K562 (cell line): ENCODE measurements around the gene LPAR3. TPM values are rescaled to one million over a fixed set of nuclear protein-coding genes. Genes with fewer than 3 reads are reported as not detected.

Experiments
- BCLAF1 ChIP-seq, 2 experiments: fragments of 450-650 bp in 1 of 2; IDR thresholded peaks; 2 replicates each; pipeline ENCODE4 v1.6.1; 2011 to 2017; ENCODE audit warnings: low read depth in 2 of 2, antibody characterized with exemption in 1 of 2, borderline replicate concordance in 1 of 2, low read length in 1 of 2, mild to moderate bottlenecking in 1 of 2, mixed read lengths in 1 of 2; ENCODE audit not compliant: control insufficient read depth in 1 of 2
- CHD4 ChIP-seq: fragments of 200-600 bp; sonication (generic); IDR thresholded peaks from 3 replicates; pipeline ENCODE4 v1.6.1; 2012; ENCODE audit warnings: low read depth, mild to moderate bottlenecking, mixed read lengths, low read length, inconsistent platforms; ENCODE audit not compliant: insufficient read depth, insufficient replicate concordance, poor library complexity, severe bottlenecking
- HDAC2 ChIP-seq: fragments of 450-650 bp; IDR thresholded peaks from 2 replicates; pipeline ENCODE4 v1.6.1; 2016; ENCODE audit warnings: mild to moderate bottlenecking
- NEUROD1 ChIP-seq: fragments of 150-350 bp; IDR thresholded peaks from 2 replicates; pipeline ENCODE4 v1.6.1; 2014; ENCODE audit warnings: borderline replicate concordance, low read length, low read depth; ENCODE audit not compliant: partially characterized antibody
- NFIX ChIP-seq: fragments of 250-450 bp; sonication (Bioruptor Pico); IDR thresholded peaks from 2 replicates; pipeline ENCODE4 v1.4.0; 2020; ENCODE audit warnings: low read depth, mild to moderate bottlenecking, moderate library complexity
- RERE ChIP-seq: sonication (generic); formaldehyde crosslinking; IDR thresholded peaks from 2 replicates; pipeline ENCODE4 v1.8.0; 2023; ENCODE audit warnings: missing genetic modification reagents, mild to moderate bottlenecking, borderline replicate concordance
- TARDBP ChIP-seq: fragments of 450-650 bp; IDR thresholded peaks from 2 replicates; pipeline ENCODE4 v1.6.1; 2016
- polyA plus RNA-seq, 8 experiments: library from polyadenylated mRNA; depleted of rRNA in 4 of 8; stranded (reverse) in 5 of 8; unstranded in 3 of 8; fragments of >200 nt; fragmentation: Nextera tagmentation in 2 of 8; fragmentation: Illumina TruSeq in 1 of 8; extraction: Ambion mirVana in 2 of 8; extraction: Trizol in 1 of 8; gene quantifications; 2 replicates each; pipeline versions ENCODE4 v1.2.1 to v1.2.3, GENCODE V29; 2011 to 2014; ENCODE audit warnings: inconsistent platforms in 1 of 8, missing spikeins in 1 of 8
- total RNA-seq, 7 experiments: library from RNA; depleted of rRNA in 6 of 7; stranded (reverse); fragments of >200 nt in 6 of 7; fragmentation: Illumina TruSeq in 2 of 7; extraction: Trizol in 2 of 7; gene quantifications; 2 replicates each; pipeline versions ENCODE4 v1.2.1 to v1.2.3, GENCODE V29; 2011 to 2021; ENCODE audit warnings: low replicate concordance in 1 of 7
- TF ChIP-seq, protein P1 (sequence below): sonication (generic); formaldehyde crosslinking; IDR thresholded peaks from 2 replicates; pipeline ENCODE4 v1.8.0; 2023; ENCODE audit warnings: mild to moderate bottlenecking, missing genetic modification reagents

LPAR3 gene
- total and polyA plus RNA-seq, 9 of the 15 experiments (the other 6 are each of a cell fraction or from before 2014, with no cell fraction given): 0.11 TPM; not detected in 8

DNA sequence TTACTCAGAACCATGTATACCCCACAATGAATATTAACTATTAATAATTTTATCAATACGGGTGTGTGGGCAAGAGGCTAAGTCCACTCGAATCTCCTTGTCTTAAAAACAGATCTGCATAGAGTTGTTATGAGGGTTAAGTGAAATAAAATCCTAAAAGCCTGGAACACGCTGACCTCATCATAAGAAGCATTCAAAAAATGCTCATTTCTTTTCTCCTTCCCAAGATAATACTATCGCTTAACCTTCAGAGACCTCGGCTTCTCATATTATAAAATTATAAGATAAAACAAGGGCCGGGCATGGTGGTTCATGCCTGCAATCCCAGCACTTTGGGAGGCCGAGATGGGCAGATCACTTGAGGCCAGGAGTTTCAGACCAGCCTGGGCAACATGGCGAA is 35.1 kb downstream of the LPAR3 start (continued):
- TF ChIP-seq RERE (CRISPR knock-in tag) (no peak), NEUROD1 (no peak), BCLAF1 (IDR thresholded peaks at IDR 0.05; ENCODE audit: borderline replicate concordance in 1 of 2, control insufficient read depth in 1 of 2, low read depth in 2 of 2, low read length in 1 of 2) (no peak), TARDBP (no peak), HDAC2 (no peak), CHD4 (no peak), NFIX (CRISPR knock-in tag) (no peak)
- TF ChIP-seq, protein P1, sequence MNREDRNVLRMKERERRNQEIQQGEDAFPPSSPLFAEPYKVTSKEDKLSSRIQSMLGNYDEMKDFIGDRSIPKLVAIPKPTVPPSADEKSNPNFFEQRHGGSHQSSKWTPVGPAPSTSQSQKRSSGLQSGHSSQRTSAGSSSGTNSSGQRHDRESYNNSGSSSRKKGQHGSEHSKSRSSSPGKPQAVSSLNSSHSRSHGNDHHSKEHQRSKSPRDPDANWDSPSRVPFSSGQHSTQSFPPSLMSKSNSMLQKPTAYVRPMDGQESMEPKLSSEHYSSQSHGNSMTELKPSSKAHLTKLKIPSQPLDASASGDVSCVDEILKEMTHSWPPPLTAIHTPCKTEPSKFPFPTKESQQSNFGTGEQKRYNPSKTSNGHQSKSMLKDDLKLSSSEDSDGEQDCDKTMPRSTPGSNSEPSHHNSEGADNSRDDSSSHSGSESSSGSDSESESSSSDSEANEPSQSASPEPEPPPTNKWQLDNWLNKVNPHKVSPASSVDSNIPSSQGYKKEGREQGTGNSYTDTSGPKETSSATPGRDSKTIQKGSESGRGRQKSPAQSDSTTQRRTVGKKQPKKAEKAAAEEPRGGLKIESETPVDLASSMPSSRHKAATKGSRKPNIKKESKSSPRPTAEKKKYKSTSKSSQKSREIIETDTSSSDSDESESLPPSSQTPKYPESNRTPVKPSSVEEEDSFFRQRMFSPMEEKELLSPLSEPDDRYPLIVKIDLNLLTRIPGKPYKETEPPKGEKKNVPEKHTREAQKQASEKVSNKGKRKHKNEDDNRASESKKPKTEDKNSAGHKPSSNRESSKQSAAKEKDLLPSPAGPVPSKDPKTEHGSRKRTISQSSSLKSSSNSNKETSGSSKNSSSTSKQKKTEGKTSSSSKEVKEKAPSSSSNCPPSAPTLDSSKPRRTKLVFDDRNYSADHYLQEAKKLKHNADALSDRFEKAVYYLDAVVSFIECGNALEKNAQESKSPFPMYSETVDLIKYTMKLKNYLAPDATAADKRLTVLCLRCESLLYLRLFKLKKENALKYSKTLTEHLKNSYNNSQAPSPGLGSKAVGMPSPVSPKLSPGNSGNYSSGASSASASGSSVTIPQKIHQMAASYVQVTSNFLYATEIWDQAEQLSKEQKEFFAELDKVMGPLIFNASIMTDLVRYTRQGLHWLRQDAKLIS (CRISPR knock-in tag): no peak
- TF ChIP-seq, all 486 proteins: peak for 0
